Hepatocyte (in vitro differentiated cells): ENCODE measurements around the gene NOP56. TPM values are rescaled to one million over a fixed set of nuclear protein-coding genes. Genes with fewer than 3 reads are reported as not detected.

ENCODE experiments used
- DNase-seq: peaks from one replicate; pipeline ENCODE4 v3.0.0-alpha.2; 2016; ENCODE audit warnings: low spot score
- H2AFZ ChIP-seq: fragments of 200-600 bp; sonication (generic); 2 replicates; pipeline ENCODE4 v1.6.0; 2016; ENCODE audit warnings: antibody characterized with exemption, mild to moderate bottlenecking
- H3K27ac ChIP-seq: fragments of 200-600 bp; sonication (generic); 2 replicates; pipeline ENCODE4 v1.5.1; 2016; ENCODE audit warnings: mild to moderate bottlenecking
- H3K27me3 ChIP-seq: fragments of 200-600 bp; sonication (generic); 2 replicates; pipeline ENCODE4 v1.6.1; 2016
- H3K36me3 ChIP-seq: fragments of 200-600 bp; sonication (generic); replicated peaks from 2 replicates; pipeline ENCODE4 v1.5.1; 2016; ENCODE audit warnings: low read depth; ENCODE audit not compliant: insufficient read depth
- H3K4me1 ChIP-seq: fragments of 200-600 bp; sonication (generic); 2 replicates; pipeline ENCODE4 v1.5.1; 2016; ENCODE audit warnings: mild to moderate bottlenecking, moderate library complexity; ENCODE audit not compliant: insufficient read depth
- H3K4me2 ChIP-seq: fragments of 200-600 bp; sonication (generic); 2 replicates; pipeline ENCODE4 v1.6.0; 2016
- H3K4me3 ChIP-seq: fragments of 200-600 bp; sonication (generic); 2 replicates; pipeline ENCODE4 v1.5.1; 2016; ENCODE audit warnings: mild to moderate bottlenecking
- H3K79me2 ChIP-seq: fragments of 200-600 bp; sonication (generic); 2 replicates; pipeline ENCODE4 v1.6.0; 2017; ENCODE audit warnings: mild to moderate bottlenecking
- H3K9me2 ChIP-seq: fragments of 200-600 bp; sonication (generic); replicated peaks from 2 replicates; pipeline ENCODE4 v1.6.0; 2017; ENCODE audit warnings: mild to moderate bottlenecking; ENCODE audit not compliant: insufficient read depth
- H3K9me3 ChIP-seq: fragments of 200-600 bp; sonication (generic); 2 replicates; pipeline ENCODE4 v1.5.1; 2016; ENCODE audit warnings: low read depth, mild to moderate bottlenecking
- H4K20me1 ChIP-seq: fragments of 200-600 bp; sonication (generic); 2 replicates; pipeline ENCODE4 v1.6.0; 2016; ENCODE audit warnings: mild to moderate bottlenecking; ENCODE audit not compliant: insufficient read depth, poor library complexity, severe bottlenecking
- EZH2 ChIP-seq: fragments of 200-600 bp; sonication (generic); IDR thresholded peaks from 2 replicates; pipeline ENCODE4 v1.6.1; 2016; ENCODE audit warnings: antibody characterized with exemption, mild to moderate bottlenecking, borderline replicate concordance
- EZH2phosphoT487 ChIP-seq: fragments of 200-600 bp; sonication (generic); IDR thresholded peaks from one replicate; pipeline ENCODE4 v1.6.1; 2018; ENCODE audit warnings: antibody characterized with exemption, mild to moderate bottlenecking, low read depth, moderate library complexity; ENCODE audit not compliant: unreplicated experiment, severe bottlenecking
- whole genome bisulfite sequencing: methylation state at CpG from one replicate; pipeline ENCODE4 v1.1.6; 2016; ENCODE audit warnings: low lambda C conversion rate; ENCODE audit errors: missing lambda C conversion rate; 5-methylcytosine and 5-hydroxymethylcytosine counted together
- microRNA counts: library from miRNA; unstranded; fragments of <30 nt; microRNA quantifications from one replicate; lab custom pipeline; 2017
- microRNA-seq: library from miRNA; unstranded; fragments of <30 nt; microRNA quantifications from one replicate; pipeline ENCODE4, GENCODE V29; 2017
- polyA plus RNA-seq: library from polyadenylated mRNA; unstranded; fragments of >200 nt; fragmentation: Nextera tagmentation; extraction: Ambion mirVana; gene quantifications from 2 replicates; pipeline ENCODE4 v1.2.1, GENCODE V29; 2016
- small RNA-seq: library from RNA; depleted of rRNA; stranded (forward); fragments of <200 nt; gene quantifications from one replicate; pipeline ENCODE3, GENCODE V24; 2014
- total RNA-seq: library from RNA; depleted of rRNA; stranded (reverse); fragments of >200 nt; gene quantifications from 2 replicates; pipeline ENCODE4 v1.2.3, GENCODE V29; 2014
- TF ChIP-seq, protein P1 (sequence below): fragments of 200-600 bp; sonication (generic); IDR thresholded peaks from 2 replicates; pipeline ENCODE4 v1.5.1; 2016; ENCODE audit warnings: antibody characterized with exemption, mild to moderate bottlenecking; ENCODE audit not compliant: poor library complexity

Gene NOP56
- total and polyA plus RNA-seq, 2 experiments from 2014 or later: 102 to 192 TPM

DNA sequence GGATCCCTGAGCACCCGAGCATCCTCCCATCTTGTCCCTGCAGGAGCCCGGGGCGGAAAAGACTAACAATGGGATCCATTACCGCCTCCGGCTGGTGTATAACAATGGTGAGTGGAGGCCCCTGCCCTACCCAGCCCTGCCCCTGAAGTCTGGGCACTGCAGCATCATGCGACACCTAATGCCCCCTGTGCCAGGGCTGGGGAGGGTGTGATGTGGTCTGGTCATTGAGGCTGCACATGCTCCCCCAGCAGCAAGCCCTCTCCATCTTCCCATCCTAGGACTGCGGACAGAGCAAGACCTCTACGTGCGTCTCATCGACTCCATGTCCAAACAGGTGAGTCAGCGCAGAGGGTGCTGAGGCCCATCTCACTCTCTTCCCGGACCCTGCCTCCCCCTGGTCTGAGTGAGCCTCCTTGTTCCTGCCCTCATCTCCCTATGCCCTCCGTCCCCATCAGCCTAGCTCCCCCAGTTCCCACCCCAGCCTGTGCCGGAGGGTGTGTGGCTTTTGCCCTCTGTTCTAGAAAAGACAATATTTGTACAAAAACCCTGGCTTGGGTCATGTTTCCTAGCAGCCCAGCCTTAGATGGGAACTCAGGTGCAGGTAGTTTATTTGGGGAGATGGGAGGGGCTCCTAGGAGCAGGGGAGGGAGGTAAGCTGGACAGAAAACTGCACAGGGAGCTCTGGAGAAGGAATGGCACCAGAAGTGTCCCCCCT lies 53.7 kb downstream of the NOP56 start:
- no peak overlapping the region for H3K4me2 ChIP-seq
- WGBS: 70% methylated on average over 13 of the region's 14 CpGs
- no peak overlapping the region for H3K27ac ChIP-seq
- no peaks in the 10 kb centered on the region for H3K9me2 ChIP-seq
- DNase-seq: no peak
- no peaks in the 10 kb centered on the region for H3K79me2 ChIP-seq
- no peak overlapping the region for H2AFZ ChIP-seq
- H3K9me3 ChIP-seq: no peaks in the 10 kb centered on the region
- no peaks in the 10 kb centered on the region for H4K20me1 ChIP-seq
- H3K36me3 ChIP-seq: no peaks in the 10 kb centered on the region
- TF ChIP-seq, protein P1, sequence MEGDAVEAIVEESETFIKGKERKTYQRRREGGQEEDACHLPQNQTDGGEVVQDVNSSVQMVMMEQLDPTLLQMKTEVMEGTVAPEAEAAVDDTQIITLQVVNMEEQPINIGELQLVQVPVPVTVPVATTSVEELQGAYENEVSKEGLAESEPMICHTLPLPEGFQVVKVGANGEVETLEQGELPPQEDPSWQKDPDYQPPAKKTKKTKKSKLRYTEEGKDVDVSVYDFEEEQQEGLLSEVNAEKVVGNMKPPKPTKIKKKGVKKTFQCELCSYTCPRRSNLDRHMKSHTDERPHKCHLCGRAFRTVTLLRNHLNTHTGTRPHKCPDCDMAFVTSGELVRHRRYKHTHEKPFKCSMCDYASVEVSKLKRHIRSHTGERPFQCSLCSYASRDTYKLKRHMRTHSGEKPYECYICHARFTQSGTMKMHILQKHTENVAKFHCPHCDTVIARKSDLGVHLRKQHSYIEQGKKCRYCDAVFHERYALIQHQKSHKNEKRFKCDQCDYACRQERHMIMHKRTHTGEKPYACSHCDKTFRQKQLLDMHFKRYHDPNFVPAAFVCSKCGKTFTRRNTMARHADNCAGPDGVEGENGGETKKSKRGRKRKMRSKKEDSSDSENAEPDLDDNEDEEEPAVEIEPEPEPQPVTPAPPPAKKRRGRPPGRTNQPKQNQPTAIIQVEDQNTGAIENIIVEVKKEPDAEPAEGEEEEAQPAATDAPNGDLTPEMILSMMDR: no peak
- no peak for TF ChIP-seq EZH2
- TF ChIP-seq EZH2phosphoT487: no peak
- no peaks in the 10 kb centered on the region for H3K27me3 ChIP-seq
- no peak overlapping the region for H3K4me3 ChIP-seq
- H3K4me1 ChIP-seq: no peaks in the 10 kb centered on the region

- no peaks in the 10 kb centered on the region for H3K4me1 ChIP-seq
- no peak for DNase-seq
These were observed 54.4 kb downstream of the NOP56 start for GRCh38 chr20:2706688-2707352.

GRCh38 chr20:2707353-2708072 lies 55.1 kb downstream of the NOP56 start:
- H3K27ac ChIP-seq: no peak overlapping the region
- TF ChIP-seq, protein P1: no peak
- TF ChIP-seq EZH2: no peak
- TF ChIP-seq EZH2phosphoT487: no peak
- no peak overlapping the region for H3K4me2 ChIP-seq
- H3K9me2 ChIP-seq: no peaks in the 10 kb centered on the region
- no peaks in the 10 kb centered on the region for H3K79me2 ChIP-seq
- H3K4me1 ChIP-seq: no peaks in the 10 kb centered on the region
- no peaks in the 10 kb centered on the region for H3K27me3 ChIP-seq
- DNase-seq: no peak
- 83% methylated on average over 12 of the region's 12 CpGs for WGBS
- H4K20me1 ChIP-seq: no peaks in the 10 kb centered on the region
- no peaks in the 10 kb centered on the region for H3K9me3 ChIP-seq
- no peak overlapping the region for H3K4me3 ChIP-seq
- H3K36me3 ChIP-seq: no peaks in the 10 kb centered on the region
- H2AFZ ChIP-seq: no peak overlapping the region

More at GRCh38 chr20:2706688-2707352, 54.4 kb downstream of the NOP56 start:
- H3K4me3 ChIP-seq: no peak overlapping the region
- H3K4me2 ChIP-seq: no peak overlapping the region
- H3K9me2 ChIP-seq: no peaks in the 10 kb centered on the region
- no peak overlapping the region for H2AFZ ChIP-seq
- H3K36me3 ChIP-seq: no peaks in the 10 kb centered on the region
- H3K9me3 ChIP-seq: no peaks in the 10 kb centered on the region
- no peaks in the 10 kb centered on the region for H3K27me3 ChIP-seq
- no peak overlapping the region for H3K27ac ChIP-seq
- H4K20me1 ChIP-seq: no peaks in the 10 kb centered on the region
- TF ChIP-seq EZH2: no peak
- TF ChIP-seq EZH2phosphoT487: no peak
- TF ChIP-seq, protein P1: no peak
- 75% methylated on average over 6 of the region's 6 CpGs for WGBS
- H3K79me2 ChIP-seq: no peaks in the 10 kb centered on the region

MicroRNA genes within 50 kb of the gene (microRNA counts, 767-probe panel; counts per million panel counts)
- microRNA hsa-miR-1292 (lab: Ali Mortazavi, UCI): not detected

Small RNAs within 50 kb of the gene (microRNA-seq; reads per million reads assigned to microRNA genes)
- gene MIR1292: 22.8 reads per million, percentile 40 among the genes with 10 or more reads in this experiment

Small RNAs within 50 kb of the gene (small RNA-seq; reads per million reads assigned to genes)
- gene SNORA51: not detected
- not detected for gene SNORD110
- gene SNORD56: not detected
- gene SNORD57: not detected
- gene SNORD86: not detected

Other genes starting within 250 kb of the NOP56 start
- gene SNRPB, start 181.8 kb upstream of the NOP56 start, total RNA-seq: 187 and 219 TPM in 2 replicates
- gene SNRPB, start 181.8 kb upstream of the NOP56 start, polyA plus RNA-seq: 201 and 213 TPM in 2 replicates
- gene ZNF343, start 143.7 kb upstream of the NOP56 start, total RNA-seq: 7.0 and 7.7 TPM in 2 replicates
- 4.4 and 6.2 TPM in 2 replicates for gene ZNF343, start 143.7 kb upstream of the NOP56 start, polyA plus RNA-seq
- gene TMC2, start 116.1 kb upstream of the NOP56 start, total RNA-seq: not detected in 2 replicates
- gene TMC2, start 116.1 kb upstream of the NOP56 start, polyA plus RNA-seq: not detected in 2 replicates
- 91.4 and 93.8 TPM in 2 replicates for gene IDH3B, start 11.6 kb downstream of the NOP56 start, total RNA-seq
- 91.1 and 128 TPM in 2 replicates for gene IDH3B, start 11.6 kb downstream of the NOP56 start, polyA plus RNA-seq
- 10.7 and 11.6 TPM in 2 replicates for gene EBF4, start 40.1 kb downstream of the NOP56 start, total RNA-seq
- gene EBF4, start 40.1 kb downstream of the NOP56 start, polyA plus RNA-seq: 17.9 and 27.1 TPM in 2 replicates
- gene CPXM1, start 148.0 kb downstream of the NOP56 start, total RNA-seq: 47.9 and 57.8 TPM in 2 replicates
- 66.3 and 82.5 TPM in 2 replicates for gene CPXM1, start 148.0 kb downstream of the NOP56 start, polyA plus RNA-seq
- gene C20orf141, start 162.4 kb downstream of the NOP56 start, total RNA-seq: not detected in 2 replicates
- 0.68 TPM in 1 of 2 replicates, not detected in the other for gene C20orf141, start 162.4 kb downstream of the NOP56 start, polyA plus RNA-seq
- gene TMEM239, start 163.7 kb downstream of the NOP56 start, total RNA-seq: not detected in 2 replicates
- not detected in 2 replicates for gene TMEM239, start 163.7 kb downstream of the NOP56 start, polyA plus RNA-seq
- 36.8 and 43.0 TPM in 2 replicates for gene PCED1A, start 188.0 kb downstream of the NOP56 start, total RNA-seq
- gene PCED1A, start 188.0 kb downstream of the NOP56 start, polyA plus RNA-seq: 41.2 and 54.2 TPM in 2 replicates
- 28.5 and 34.6 TPM in 2 replicates for gene VPS16, start 188.1 kb downstream of the NOP56 start, total RNA-seq
- gene VPS16, start 188.1 kb downstream of the NOP56 start, polyA plus RNA-seq: 38.1 and 42.9 TPM in 2 replicates
- gene PTPRA, start 220.8 kb downstream of the NOP56 start, total RNA-seq: 51.8 and 54.7 TPM in 2 replicates
- 36.7 and 45.1 TPM in 2 replicates for gene PTPRA, start 220.8 kb downstream of the NOP56 start, polyA plus RNA-seq